Astrocyte (in vitro differentiated cells and primary cell): ENCODE results near the gene FADS2. TPM values are rescaled to one million over a fixed set of nuclear protein-coding genes. Genes with fewer than 3 reads are reported as not detected.

Experiments
- DNase-seq: peaks from one replicate; pipeline ENCODE4 v3.0.0-alpha.2; 2010; ENCODE audit warnings: low read depth
- FAIRE-seq: peaks from 2 replicates; lab custom pipeline; 2011; peaks lifted over from hg19 to GRCh38; lab: Jason Lieb, UNC
- H2AFZ ChIP-seq: 2 replicates; pipeline ENCODE4 v1.6.0; 2012; ENCODE audit warnings: low read depth, low read length, inconsistent platforms
- H3K27ac ChIP-seq: 2 replicates; pipeline ENCODE4 v1.5.1; 2011; ENCODE audit warnings: low read depth, low read length, inconsistent platforms
- H3K27me3 ChIP-seq: 2 replicates; pipeline ENCODE4 v1.6.0; 2011; ENCODE audit warnings: low read length, inconsistent platforms; ENCODE audit not compliant: insufficient read depth
- H3K36me3 ChIP-seq: 2 replicates; pipeline ENCODE4 v1.5.1; 2011; ENCODE audit warnings: low read length, inconsistent platforms; ENCODE audit not compliant: insufficient read depth
- H3K4me1 ChIP-seq: 2 replicates; pipeline ENCODE4 v1.5.1; 2011; ENCODE audit warnings: low read length, inconsistent platforms; ENCODE audit not compliant: insufficient read depth
- H3K4me2 ChIP-seq: 2 replicates; pipeline ENCODE4 v1.6.0; 2012; ENCODE audit warnings: low read length, inconsistent platforms
- H3K4me3 ChIP-seq: 2 replicates; pipeline ENCODE4 v1.5.1; 2011; ENCODE audit warnings: low read depth, mild to moderate bottlenecking, low read length, inconsistent platforms; ENCODE audit not compliant: insufficient read depth
- H3K79me2 ChIP-seq: 2 replicates; pipeline ENCODE4 v1.6.0; 2012; ENCODE audit warnings: mild to moderate bottlenecking, low read length, inconsistent platforms; ENCODE audit not compliant: insufficient read depth
- H3K9ac ChIP-seq: 2 replicates; pipeline ENCODE4 v1.6.0; 2012; ENCODE audit warnings: mild to moderate bottlenecking, low read length, inconsistent platforms
- H3K9me3 ChIP-seq: 2 replicates; pipeline ENCODE4 v1.5.1; 2012; ENCODE audit warnings: low read depth, mild to moderate bottlenecking, low read length, inconsistent platforms; ENCODE audit not compliant: insufficient read depth
- H4K20me1 ChIP-seq: 2 replicates; pipeline ENCODE4 v1.6.0; 2012; ENCODE audit warnings: low read length, inconsistent platforms; ENCODE audit not compliant: insufficient read depth
- H3K27ac Mint-ChIP-seq: one replicate; pipeline ENCODE4 v1.8.0; 2021; ENCODE audit warnings: mild to moderate bottlenecking, mixed read lengths; ENCODE audit not compliant: unreplicated experiment
- H3K27me3 Mint-ChIP-seq: one replicate; pipeline ENCODE4 v1.8.0; 2021; ENCODE audit warnings: low read depth, mixed read lengths; ENCODE audit not compliant: unreplicated experiment
- H3K36me3 Mint-ChIP-seq: one replicate; pipeline ENCODE4 v1.8.0; 2021; ENCODE audit warnings: low read depth, mixed read lengths; ENCODE audit not compliant: unreplicated experiment
- H3K4me1 Mint-ChIP-seq: one replicate; pipeline ENCODE4 v1.8.0; 2021; ENCODE audit warnings: low read depth, mixed read lengths; ENCODE audit not compliant: unreplicated experiment
- H3K4me3 Mint-ChIP-seq: one replicate; pipeline ENCODE4 v1.8.0; 2021; ENCODE audit warnings: mild to moderate bottlenecking, moderate library complexity, mixed read lengths; ENCODE audit not compliant: unreplicated experiment
- H3K9me3 Mint-ChIP-seq: one replicate; pipeline ENCODE4 v1.8.0; 2021; ENCODE audit warnings: mild to moderate bottlenecking, mixed read lengths; ENCODE audit not compliant: unreplicated experiment
- EZH2 ChIP-seq: IDR thresholded peaks from 2 replicates; pipeline ENCODE4 v1.6.1; 2012; ENCODE audit warnings: mild to moderate bottlenecking, low read length, inconsistent platforms; ENCODE audit not compliant: insufficient read depth
- total RNA-seq: library from RNA; stranded (reverse); gene quantifications from 2 replicates; pipeline ENCODE4 v1.2.1, GENCODE V29; 2021
- TF ChIP-seq, protein P1 (sequence below): IDR thresholded peaks from 2 replicates; pipeline ENCODE4 v1.5.1; 2011; ENCODE audit warnings: low read depth, mild to moderate bottlenecking, inconsistent platforms, low read length, moderate library complexity; ENCODE audit not compliant: insufficient read depth

Gene FADS2
- total RNA-seq, 1 donor from 2014 or later: 287 TPM

DNA sequence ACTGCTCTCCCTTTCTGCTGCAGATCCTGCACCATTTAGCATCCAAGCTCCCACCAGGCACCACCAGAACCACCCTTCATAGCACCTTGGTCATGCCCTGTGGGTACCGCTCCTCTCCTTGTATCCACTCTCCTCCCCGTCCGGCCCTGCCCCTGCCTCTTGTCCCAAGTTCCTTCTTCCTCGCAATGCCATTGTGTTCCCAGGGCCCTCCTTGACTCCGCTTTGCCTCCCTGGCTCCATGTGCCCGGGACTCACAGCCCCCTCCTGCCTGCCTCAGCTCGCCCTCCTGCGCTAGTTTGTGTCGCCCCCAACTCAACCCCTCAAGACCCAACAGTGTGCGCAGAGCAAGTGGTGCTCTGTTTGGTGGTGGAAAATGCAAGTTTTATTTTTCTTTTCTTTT is 10.8 kb downstream of the FADS2 start:
- Histone ChIP-seq H3K4me1 (peaks cover 13% of the 10 kb centered on the region), H3K27me3 (no peaks in the 10 kb centered on the region), H3K79me2 (peaks cover 33% of the 10 kb centered on the region), H3K27ac (no peak overlapping the region), H3K4me3 (no peak overlapping the region), H2AFZ (no peak overlapping the region), H4K20me1 (peaks cover 79% of the 10 kb centered on the region), H3K36me3 (peaks cover 36% of the 10 kb centered on the region), H3K9ac (no peak overlapping the region), H3K4me2 (no peak overlapping the region), H3K9me3 (no peaks in the 10 kb centered on the region)
- Mint-ChIP-seq H3K4me3 (no peak overlapping the region), H3K27ac (no peak overlapping the region), H3K27me3 (no peaks in the 10 kb centered on the region), H3K4me1 (no peaks in the 10 kb centered on the region), H3K36me3 (peaks cover 37% of the 10 kb centered on the region), H3K9me3 (peaks cover 2% of the 10 kb centered on the region)
- DNase-seq (no peak), FAIRE-seq (no peak)
- TF ChIP-seq, protein P1, sequence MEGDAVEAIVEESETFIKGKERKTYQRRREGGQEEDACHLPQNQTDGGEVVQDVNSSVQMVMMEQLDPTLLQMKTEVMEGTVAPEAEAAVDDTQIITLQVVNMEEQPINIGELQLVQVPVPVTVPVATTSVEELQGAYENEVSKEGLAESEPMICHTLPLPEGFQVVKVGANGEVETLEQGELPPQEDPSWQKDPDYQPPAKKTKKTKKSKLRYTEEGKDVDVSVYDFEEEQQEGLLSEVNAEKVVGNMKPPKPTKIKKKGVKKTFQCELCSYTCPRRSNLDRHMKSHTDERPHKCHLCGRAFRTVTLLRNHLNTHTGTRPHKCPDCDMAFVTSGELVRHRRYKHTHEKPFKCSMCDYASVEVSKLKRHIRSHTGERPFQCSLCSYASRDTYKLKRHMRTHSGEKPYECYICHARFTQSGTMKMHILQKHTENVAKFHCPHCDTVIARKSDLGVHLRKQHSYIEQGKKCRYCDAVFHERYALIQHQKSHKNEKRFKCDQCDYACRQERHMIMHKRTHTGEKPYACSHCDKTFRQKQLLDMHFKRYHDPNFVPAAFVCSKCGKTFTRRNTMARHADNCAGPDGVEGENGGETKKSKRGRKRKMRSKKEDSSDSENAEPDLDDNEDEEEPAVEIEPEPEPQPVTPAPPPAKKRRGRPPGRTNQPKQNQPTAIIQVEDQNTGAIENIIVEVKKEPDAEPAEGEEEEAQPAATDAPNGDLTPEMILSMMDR: no peak
- no peak for TF ChIP-seq EZH2

GRCh38 chr11:61839742-61840141 is 11.6 kb downstream of the FADS2 start:
- no peak for TF ChIP-seq EZH2
- TF ChIP-seq, protein P1: no peak
- H3K79me2 ChIP-seq: peaks cover 26% of the 10 kb centered on the region
- Mint-ChIP-seq H3K36me3 (peaks cover 37% of the 10 kb centered on the region), H3K27ac (no peak overlapping the region), H3K4me3 (no peak overlapping the region), H3K9me3 (peaks cover 2% of the 10 kb centered on the region), H3K27me3 (no peaks in the 10 kb centered on the region), H3K4me1 (no peaks in the 10 kb centered on the region)
- H4K20me1 ChIP-seq: peaks cover 72% of the 10 kb centered on the region
- H3K27ac ChIP-seq: no peak overlapping the region
- no peak overlapping the region for H3K4me2 ChIP-seq
- no peak overlapping the region for H2AFZ ChIP-seq
- peaks cover 36% of the 10 kb centered on the region for H3K36me3 ChIP-seq
- H3K4me3 ChIP-seq: no peak overlapping the region
- no peaks in the 10 kb centered on the region for H3K27me3 ChIP-seq
- H3K4me1 ChIP-seq: peaks cover 5% of the 10 kb centered on the region
- FAIRE-seq (no peak), DNase-seq (no peak)
- H3K9ac ChIP-seq: no peak overlapping the region
- no peaks in the 10 kb centered on the region for H3K9me3 ChIP-seq

- no peak overlapping the region for H3K4me3 Mint-ChIP-seq
- TF ChIP-seq EZH2: no peak
- H3K4me3 ChIP-seq: no peak overlapping the region
- H3K4me1 Mint-ChIP-seq: no peaks in the 10 kb centered on the region
- H4K20me1 ChIP-seq: peaks cover 69% of the 10 kb centered on the region
- H3K36me3 ChIP-seq: peaks cover 36% of the 10 kb centered on the region
- no peak for FAIRE-seq
- no peak overlapping the region for H3K27ac Mint-ChIP-seq
- H3K4me1 ChIP-seq: no peaks in the 10 kb centered on the region
- H3K36me3 Mint-ChIP-seq: peaks cover 37% of the 10 kb centered on the region
- DNase-seq: no peak
- H3K4me2 ChIP-seq: no peak overlapping the region
- H2AFZ ChIP-seq: no peak overlapping the region
- H3K27me3 ChIP-seq: no peaks in the 10 kb centered on the region
- no peaks in the 10 kb centered on the region for H3K9me3 ChIP-seq
- H3K9ac ChIP-seq: no peak overlapping the region
- H3K27ac ChIP-seq: no peak overlapping the region
- peaks cover 2% of the 10 kb centered on the region for H3K9me3 Mint-ChIP-seq
- no peaks in the 10 kb centered on the region for H3K27me3 Mint-ChIP-seq
- peaks cover 20% of the 10 kb centered on the region for H3K79me2 ChIP-seq
Measured at GRCh38 chr11:61840371-61840770, 12.3 kb downstream of the FADS2 start.
